ENCODE measurements around the gene POLR2L.

- TF ChIP-seq CTCF (IDR thresholded peaks at IDR 0.05; ENCODE audit: low read depth, low read length, poor library complexity, severe bottlenecking) (peak; percentile 50), EZH2phosphoT487 (IDR thresholded peaks at IDR 0.05; ENCODE audit: borderline replicate concordance, low read length) (no peak)
These were observed 2.3 kb downstream of the POLR2L start for GRCh38 chr11:839875-840617.

All from DOHH2 (cell line).